Measurements from ENCODE around the gene HMGN3.

DNA sequence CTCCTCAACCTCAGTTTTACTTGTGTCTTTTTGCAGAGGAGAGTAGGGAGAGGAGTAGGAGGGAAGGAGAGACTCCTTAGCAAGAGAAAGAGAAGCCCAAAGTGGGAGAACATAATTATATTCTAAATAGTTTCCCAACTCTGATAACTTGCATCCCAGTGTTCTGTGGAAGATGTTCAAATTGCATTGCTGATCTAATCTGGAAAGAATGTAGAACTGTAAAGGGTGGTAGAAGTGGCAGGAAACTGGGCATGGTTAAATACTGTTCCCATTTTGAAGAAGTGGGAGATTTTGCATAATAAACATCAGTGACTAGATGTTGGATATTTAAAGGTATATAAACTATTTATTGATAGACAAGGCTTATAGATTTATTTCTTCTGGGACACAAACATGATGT is 42.6 kb upstream of the HMGN3 start:
- TF ChIP-seq, protein P1, sequence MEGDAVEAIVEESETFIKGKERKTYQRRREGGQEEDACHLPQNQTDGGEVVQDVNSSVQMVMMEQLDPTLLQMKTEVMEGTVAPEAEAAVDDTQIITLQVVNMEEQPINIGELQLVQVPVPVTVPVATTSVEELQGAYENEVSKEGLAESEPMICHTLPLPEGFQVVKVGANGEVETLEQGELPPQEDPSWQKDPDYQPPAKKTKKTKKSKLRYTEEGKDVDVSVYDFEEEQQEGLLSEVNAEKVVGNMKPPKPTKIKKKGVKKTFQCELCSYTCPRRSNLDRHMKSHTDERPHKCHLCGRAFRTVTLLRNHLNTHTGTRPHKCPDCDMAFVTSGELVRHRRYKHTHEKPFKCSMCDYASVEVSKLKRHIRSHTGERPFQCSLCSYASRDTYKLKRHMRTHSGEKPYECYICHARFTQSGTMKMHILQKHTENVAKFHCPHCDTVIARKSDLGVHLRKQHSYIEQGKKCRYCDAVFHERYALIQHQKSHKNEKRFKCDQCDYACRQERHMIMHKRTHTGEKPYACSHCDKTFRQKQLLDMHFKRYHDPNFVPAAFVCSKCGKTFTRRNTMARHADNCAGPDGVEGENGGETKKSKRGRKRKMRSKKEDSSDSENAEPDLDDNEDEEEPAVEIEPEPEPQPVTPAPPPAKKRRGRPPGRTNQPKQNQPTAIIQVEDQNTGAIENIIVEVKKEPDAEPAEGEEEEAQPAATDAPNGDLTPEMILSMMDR (IDR thresholded peaks at IDR 0.05) = no peak
- TF ChIP-seq POLR2A (IDR thresholded peaks at IDR 0.05) = no peak

All from upper lobe of left lung (tissue), 4 donors.